ENCODE results near the gene ATOH8.

DNA sequence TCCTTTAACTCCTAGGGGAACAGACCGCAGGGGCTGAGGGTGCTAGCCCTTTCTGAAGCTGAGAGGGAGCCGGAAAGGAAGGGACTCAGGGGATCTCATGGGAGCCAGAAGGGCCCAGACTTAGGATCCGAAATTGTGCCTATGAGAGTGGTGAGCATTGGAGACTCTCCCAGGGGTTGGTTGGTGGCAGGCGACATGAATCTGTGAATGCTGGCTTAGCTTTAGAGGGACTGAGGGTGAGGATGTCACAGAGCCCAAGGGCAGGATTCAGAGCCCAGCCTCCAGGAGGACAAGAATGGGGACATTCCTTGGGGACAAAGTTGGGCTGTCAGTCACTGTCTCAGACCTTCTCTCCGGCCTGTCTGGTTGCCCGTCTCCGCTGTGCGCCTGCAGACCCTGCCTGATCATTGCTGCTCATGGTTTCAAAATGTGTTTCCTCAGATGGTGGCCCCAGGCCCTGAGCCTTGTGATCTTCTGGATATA is 42.2 kb upstream of the ATOH8 start:
- no peak for TF ChIP-seq EZH2 (IDR thresholded peaks at IDR 0.05; ENCODE audit: low read length)
- TF ChIP-seq, protein P1, sequence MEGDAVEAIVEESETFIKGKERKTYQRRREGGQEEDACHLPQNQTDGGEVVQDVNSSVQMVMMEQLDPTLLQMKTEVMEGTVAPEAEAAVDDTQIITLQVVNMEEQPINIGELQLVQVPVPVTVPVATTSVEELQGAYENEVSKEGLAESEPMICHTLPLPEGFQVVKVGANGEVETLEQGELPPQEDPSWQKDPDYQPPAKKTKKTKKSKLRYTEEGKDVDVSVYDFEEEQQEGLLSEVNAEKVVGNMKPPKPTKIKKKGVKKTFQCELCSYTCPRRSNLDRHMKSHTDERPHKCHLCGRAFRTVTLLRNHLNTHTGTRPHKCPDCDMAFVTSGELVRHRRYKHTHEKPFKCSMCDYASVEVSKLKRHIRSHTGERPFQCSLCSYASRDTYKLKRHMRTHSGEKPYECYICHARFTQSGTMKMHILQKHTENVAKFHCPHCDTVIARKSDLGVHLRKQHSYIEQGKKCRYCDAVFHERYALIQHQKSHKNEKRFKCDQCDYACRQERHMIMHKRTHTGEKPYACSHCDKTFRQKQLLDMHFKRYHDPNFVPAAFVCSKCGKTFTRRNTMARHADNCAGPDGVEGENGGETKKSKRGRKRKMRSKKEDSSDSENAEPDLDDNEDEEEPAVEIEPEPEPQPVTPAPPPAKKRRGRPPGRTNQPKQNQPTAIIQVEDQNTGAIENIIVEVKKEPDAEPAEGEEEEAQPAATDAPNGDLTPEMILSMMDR (optimal IDR thresholded peaks at IDR 0.05 in 1 of 3, IDR thresholded peaks at IDR 0.05 in 1 of 3, conservative IDR thresholded peaks at IDR 0.05 in 1 of 3; ENCODE audit: extremely low read depth in 1 of 3, insufficient read depth in 2 of 3, low read length in 3 of 3), result no peak
